Trophoblast cell (in vitro differentiated cells and primary cell): ENCODE results near the gene BCO1.

Experiments
- DNase-seq, 2 donors: peaks; one replicate each; pipeline ENCODE4 v3.0.0-alpha.2; 2016
- H2AFZ ChIP-seq: 2 replicates; pipeline ENCODE4 v1.6.1; 2013; ENCODE audit warnings: low read length, moderate library complexity, mild to moderate bottlenecking; ENCODE audit not compliant: insufficient read depth, poor library complexity
- H2AK5ac ChIP-seq: 2 replicates; pipeline ENCODE4 v1.6.1; 2013; ENCODE audit warnings: mild to moderate bottlenecking, low read length
- H2BK120ac ChIP-seq: 2 replicates; pipeline ENCODE4 v1.6.1; 2013; ENCODE audit warnings: low read length, mild to moderate bottlenecking, moderate library complexity; ENCODE audit not compliant: insufficient read depth, poor library complexity
- H2BK12ac ChIP-seq: 2 replicates; pipeline ENCODE4 v1.6.1; 2013; ENCODE audit warnings: mild to moderate bottlenecking, low read length, moderate library complexity
- H2BK5ac ChIP-seq: 2 replicates; pipeline ENCODE4 v1.6.1; 2013; ENCODE audit warnings: low read length, low read depth, moderate library complexity, mild to moderate bottlenecking; ENCODE audit not compliant: poor library complexity
- H3K14ac ChIP-seq: 2 replicates; pipeline ENCODE4 v1.6.1; 2013; ENCODE audit warnings: mild to moderate bottlenecking, low read length
- H3K18ac ChIP-seq: 2 replicates; pipeline ENCODE4 v1.6.1; 2013; ENCODE audit warnings: mild to moderate bottlenecking, low read length
- H3K23ac ChIP-seq: 2 replicates; pipeline ENCODE4 v1.6.1; 2013; ENCODE audit warnings: low read length
- H3K27ac ChIP-seq: 2 replicates; pipeline ENCODE4 v1.5.1; 2013; ENCODE audit warnings: low read depth, mild to moderate bottlenecking, inconsistent platforms, low read length, moderate library complexity
- H3K27me3 ChIP-seq: 2 replicates; pipeline ENCODE4 v1.6.1; 2013; ENCODE audit warnings: inconsistent platforms, mild to moderate bottlenecking, low read length, moderate library complexity; ENCODE audit not compliant: insufficient read depth
- H3K36me3 ChIP-seq, 2 experiments: 1 replicate in 1 of 2; 2 replicates in 1 of 2; pipeline ENCODE4 v1.6.1; 2013; ENCODE audit warnings: low read length in 2 of 2, mild to moderate bottlenecking in 2 of 2, moderate library complexity in 1 of 2; ENCODE audit not compliant: insufficient read depth in 2 of 2, control insufficient read depth in 1 of 2
- H3K4ac ChIP-seq: 2 replicates; pipeline ENCODE4 v1.6.1; 2013; ENCODE audit warnings: low read depth, mild to moderate bottlenecking, low read length, moderate library complexity
- H3K4me1 ChIP-seq, 2 experiments: 1 replicate in 1 of 2; 2 replicates in 1 of 2; pipeline ENCODE4 v1.6.1; 2013; ENCODE audit warnings: low read length in 2 of 2, mild to moderate bottlenecking in 2 of 2, moderate library complexity in 1 of 2; ENCODE audit not compliant: insufficient read depth in 2 of 2, control insufficient read depth in 1 of 2
- H3K4me2 ChIP-seq: 2 replicates; pipeline ENCODE4 v1.6.1; 2013; ENCODE audit warnings: inconsistent platforms, mild to moderate bottlenecking, low read length, moderate library complexity
- H3K4me3 ChIP-seq: 2 replicates; pipeline ENCODE4 v1.5.1; 2013; ENCODE audit warnings: mild to moderate bottlenecking, low read depth, low read length, inconsistent platforms
- H3K79me1 ChIP-seq: one replicate; pipeline ENCODE4 v1.6.1; 2013; ENCODE audit warnings: low read length
- H3K79me2 ChIP-seq: 2 replicates; pipeline ENCODE4 v1.6.1; 2013; ENCODE audit warnings: low read length, mild to moderate bottlenecking; ENCODE audit not compliant: control insufficient read depth, insufficient read depth, poor library complexity
- H3K9ac ChIP-seq: 2 replicates; pipeline ENCODE4 v1.6.1; 2013; ENCODE audit warnings: mild to moderate bottlenecking, low read length
- H3K9me3 ChIP-seq: 2 replicates; pipeline ENCODE4 v1.6.1; 2013; ENCODE audit warnings: low read depth, mild to moderate bottlenecking, control low read depth, inconsistent platforms, low read length; ENCODE audit not compliant: insufficient read depth
- H4K12ac ChIP-seq: 2 replicates; pipeline ENCODE4 v1.6.1; 2013; ENCODE audit warnings: low read depth, mild to moderate bottlenecking, low read length, moderate library complexity
- H4K8ac ChIP-seq: 2 replicates; pipeline ENCODE4 v1.6.1; 2013; ENCODE audit warnings: low read depth, mild to moderate bottlenecking, low read length, moderate library complexity
- H4K91ac ChIP-seq: one replicate; pipeline ENCODE4 v1.6.1; 2013; ENCODE audit warnings: low read depth, mild to moderate bottlenecking, low read length, moderate library complexity
- WGBS: extraction: QIAGEN DNeasy Blood & Tissue Kit; methylation state at CpG from one replicate; pipeline ENCODE4 v1.1.7; 2013; ENCODE audit warnings: missing lambda C conversion rate; ENCODE audit not compliant: insufficient read length, insufficient coverage; ENCODE audit errors: extremely low coverage; 5-methylcytosine and 5-hydroxymethylcytosine counted together

The BCO1 gene

GRCh38 chr16:81278526-81278925 lies 40.0 kb downstream of the BCO1 start:
- H4K8ac ChIP-seq = peak overlapping the region; percentile 55
- peak overlapping the region; percentile 68 for H2BK120ac ChIP-seq
- no peak overlapping the region for H2AFZ ChIP-seq
- peaks cover 19% of the 10 kb centered on the region for H3K79me1 ChIP-seq
- H3K4me1 ChIP-seq = peaks cover 12 to 16% of the 10 kb centered on the region in 2 experiments
- no peak overlapping the region for H3K4me2 ChIP-seq
- peak overlapping the region; percentile 80 for H3K27ac ChIP-seq
- H3K18ac ChIP-seq = no peak overlapping the region
- no peak for DNase-seq
- WGBS = no CpG with 5 or more reads among the region's 4 CpGs
- H3K9me3 ChIP-seq = no peaks in the 10 kb centered on the region
- peak overlapping the region; percentile 53 for H3K14ac ChIP-seq
- H4K91ac ChIP-seq = peak overlapping the region; percentile 75
- no peaks in the 10 kb centered on the region for H3K36me3 ChIP-seq
- no peak overlapping the region for H4K12ac ChIP-seq
- H2BK12ac ChIP-seq = peak overlapping the region; percentile 89
- no peak overlapping the region for H2AK5ac ChIP-seq
- no peak overlapping the region for H3K23ac ChIP-seq
- H3K9ac ChIP-seq = no peak overlapping the region
- H3K4me3 ChIP-seq = no peak overlapping the region
- H2BK5ac ChIP-seq = peak overlapping the region; percentile 54
- no peaks in the 10 kb centered on the region for H3K27me3 ChIP-seq
- no peaks in the 10 kb centered on the region for H3K79me2 ChIP-seq
- H3K4ac ChIP-seq = no peak overlapping the region

GRCh38 chr16:81279392-81279791 lies 40.9 kb downstream of the BCO1 start:
- Histone ChIP-seq H4K12ac (no peak overlapping the region), H3K4me1 (peaks cover 12 to 16% of the 10 kb centered on the region in 2 experiments)
- no CpG with 5 or more reads among the region's 4 CpGs for WGBS

GRCh38 chr16:81280393-81280792 lies 41.9 kb downstream of the BCO1 start:
- Histone ChIP-seq H2AFZ (no peak overlapping the region), H3K9me3 (no peaks in the 10 kb centered on the region), H3K79me1 (peaks cover 19% of the 10 kb centered on the region), H4K91ac (no peak overlapping the region), H3K4ac (no peak overlapping the region), H3K4me1 (peaks cover 12% of the 10 kb centered on the region in 2 experiments), H3K36me3 (no peaks in the 10 kb centered on the region), H3K9ac (no peak overlapping the region), H3K79me2 (no peaks in the 10 kb centered on the region), H2BK5ac (no peak overlapping the region), H2AK5ac (no peak overlapping the region), H4K8ac (no peak overlapping the region), H3K4me2 (no peak overlapping the region), H3K27ac (no peak overlapping the region), H4K12ac (no peak overlapping the region), H3K27me3 (no peaks in the 10 kb centered on the region), H2BK120ac (no peak overlapping the region), H3K4me3 (no peak overlapping the region), H3K23ac (no peak overlapping the region), H3K18ac (no peak overlapping the region), H2BK12ac (no peak overlapping the region), H3K14ac (no peak overlapping the region)
- no peak for DNase-seq
- no CpG with 5 or more reads among the region's 3 CpGs for WGBS

More at GRCh38 chr16:81279392-81279791, 40.9 kb downstream of the BCO1 start:
- peak in 1 of 2 donors; percentile 41 for DNase-seq
- H3K79me1 ChIP-seq = peaks cover 19% of the 10 kb centered on the region
- no peak overlapping the region for H3K4ac ChIP-seq
- no peak overlapping the region for H2BK12ac ChIP-seq
- H3K9ac ChIP-seq = no peak overlapping the region
- no peak overlapping the region for H3K4me2 ChIP-seq
- H3K23ac ChIP-seq = no peak overlapping the region
- H2BK120ac ChIP-seq = no peak overlapping the region
- H4K91ac ChIP-seq = no peak overlapping the region
- H3K18ac ChIP-seq = no peak overlapping the region
- H3K36me3 ChIP-seq = no peaks in the 10 kb centered on the region
- no peak overlapping the region for H4K8ac ChIP-seq
- no peak overlapping the region for H3K27ac ChIP-seq
- H3K79me2 ChIP-seq = no peaks in the 10 kb centered on the region
- no peak overlapping the region for H2BK5ac ChIP-seq
- no peaks in the 10 kb centered on the region for H3K9me3 ChIP-seq
- no peak overlapping the region for H2AK5ac ChIP-seq
- H3K14ac ChIP-seq = no peak overlapping the region
- no peak overlapping the region for H2AFZ ChIP-seq
- H3K4me3 ChIP-seq = no peak overlapping the region
- no peaks in the 10 kb centered on the region for H3K27me3 ChIP-seq

- no peak overlapping the region for H3K23ac ChIP-seq
- no peak overlapping the region for H3K14ac ChIP-seq
- H3K79me1 ChIP-seq = peaks cover 6% of the 10 kb centered on the region
- H4K12ac ChIP-seq = no peak overlapping the region
- no peak overlapping the region for H2AK5ac ChIP-seq
- no peak overlapping the region for H3K4ac ChIP-seq
- no peak overlapping the region for H2BK12ac ChIP-seq
- peak; percentile 43 to 66 for DNase-seq
- H3K27ac ChIP-seq = no peak overlapping the region
- WGBS = no CpG with 5 or more reads among the region's 3 CpGs
- no peak overlapping the region for H4K91ac ChIP-seq
- no peak overlapping the region for H4K8ac ChIP-seq
- no peak overlapping the region for H2BK5ac ChIP-seq
- no peak overlapping the region for H2BK120ac ChIP-seq
- no peak overlapping the region for H3K4me2 ChIP-seq
- H3K27me3 ChIP-seq = no peaks in the 10 kb centered on the region
- H3K36me3 ChIP-seq = no peaks in the 10 kb centered on the region
- H2AFZ ChIP-seq = no peak overlapping the region
- H3K79me2 ChIP-seq = no peaks in the 10 kb centered on the region
- no peak overlapping the region for H3K18ac ChIP-seq
- H3K9ac ChIP-seq = no peak overlapping the region
- no peaks in the 10 kb centered on the region for H3K9me3 ChIP-seq
- H3K4me3 ChIP-seq = no peak overlapping the region
- H3K4me1 ChIP-seq = peaks cover 4% of the 10 kb centered on the region in 2 experiments
Measured at GRCh38 chr16:81283044-81283443, 44.6 kb downstream of the BCO1 start.
